22Rv1 (cell line): ENCODE data around the gene LNX2.

ENCODE experiments used
- CTCF ChIP-seq: fragments of 450-650 bp; IDR thresholded peaks from 2 replicates; pipeline ENCODE4 v1.5.1; 2017; ENCODE audit warnings: mild to moderate bottlenecking
- ZFX ChIP-seq: fragments of 450-650 bp; IDR thresholded peaks from 2 replicates; pipeline ENCODE4 v1.6.1; 2017; ENCODE audit warnings: antibody characterized with exemption, borderline replicate concordance

DNA sequence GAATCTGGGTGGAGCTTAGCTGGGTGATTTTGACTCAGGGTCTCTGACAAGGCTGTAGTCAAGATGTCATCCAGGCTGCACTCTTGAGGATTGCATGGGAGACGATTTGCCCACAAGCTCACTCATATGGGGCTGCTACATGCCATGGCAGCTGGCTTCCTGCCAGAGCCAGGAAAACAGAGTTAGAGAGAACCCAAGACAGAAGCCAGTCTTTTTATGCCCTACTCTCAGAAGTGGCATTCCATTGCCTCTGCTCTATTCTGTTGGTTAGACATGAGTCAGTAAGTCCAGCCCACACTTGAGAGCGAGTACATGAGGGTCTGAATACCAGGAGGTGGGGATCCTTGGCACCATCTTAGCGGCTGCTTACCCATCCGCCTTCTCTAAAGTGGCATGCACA lies 10.8 kb upstream of the LNX2 start:
- no peak for TF ChIP-seq CTCF
- TF ChIP-seq ZFX = no peak
